NB4 (cell line): Measurements from ENCODE around the gene INPP4A.

ENCODE experiments used
- CTCF ChIP-seq: IDR thresholded peaks from one replicate; pipeline ENCODE4 v1.5.1; 2012; ENCODE audit warnings: low read depth, low read length
- MAX ChIP-seq: IDR thresholded peaks from 2 replicates; pipeline ENCODE4 v1.6.1; 2011; ENCODE audit warnings: low read depth, low read length
- MYC ChIP-seq: IDR thresholded peaks from 2 replicates; pipeline ENCODE4 v1.6.1; 2011; ENCODE audit warnings: low read depth, low read length
- POLR2A ChIP-seq: IDR thresholded peaks from 2 replicates; pipeline ENCODE4 v1.6.1; 2011; ENCODE audit warnings: mild to moderate bottlenecking; ENCODE audit not compliant: insufficient read length; ENCODE audit errors: extremely low read depth

DNA sequence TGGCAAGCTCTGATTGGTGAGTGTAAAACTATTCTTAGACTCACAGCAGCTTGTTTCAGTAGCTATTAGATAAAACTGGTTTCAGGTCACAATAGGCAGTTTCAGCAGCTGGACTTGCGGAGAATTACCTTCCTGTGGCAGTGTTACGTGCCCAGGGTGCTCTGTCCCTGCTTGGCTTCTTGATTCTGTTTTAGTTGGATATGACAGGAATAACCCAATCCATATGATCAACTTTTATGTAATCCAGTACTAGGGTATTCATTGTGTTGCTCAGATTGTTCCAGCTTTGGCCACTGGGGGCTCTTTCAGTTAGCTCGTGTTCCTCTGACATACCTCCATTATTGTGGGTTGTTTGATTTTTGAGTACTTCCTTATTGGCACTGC lies 43.1 kb downstream of the INPP4A start:
- TF ChIP-seq CTCF (peak; percentile 82), POLR2A (no peak), MAX (peak; percentile 21; the same call in 1 of the 2 replicates), MYC (no peak)
